ENCODE measurements around the gene DNAJC30.

DNAJC30 gene

DNA sequence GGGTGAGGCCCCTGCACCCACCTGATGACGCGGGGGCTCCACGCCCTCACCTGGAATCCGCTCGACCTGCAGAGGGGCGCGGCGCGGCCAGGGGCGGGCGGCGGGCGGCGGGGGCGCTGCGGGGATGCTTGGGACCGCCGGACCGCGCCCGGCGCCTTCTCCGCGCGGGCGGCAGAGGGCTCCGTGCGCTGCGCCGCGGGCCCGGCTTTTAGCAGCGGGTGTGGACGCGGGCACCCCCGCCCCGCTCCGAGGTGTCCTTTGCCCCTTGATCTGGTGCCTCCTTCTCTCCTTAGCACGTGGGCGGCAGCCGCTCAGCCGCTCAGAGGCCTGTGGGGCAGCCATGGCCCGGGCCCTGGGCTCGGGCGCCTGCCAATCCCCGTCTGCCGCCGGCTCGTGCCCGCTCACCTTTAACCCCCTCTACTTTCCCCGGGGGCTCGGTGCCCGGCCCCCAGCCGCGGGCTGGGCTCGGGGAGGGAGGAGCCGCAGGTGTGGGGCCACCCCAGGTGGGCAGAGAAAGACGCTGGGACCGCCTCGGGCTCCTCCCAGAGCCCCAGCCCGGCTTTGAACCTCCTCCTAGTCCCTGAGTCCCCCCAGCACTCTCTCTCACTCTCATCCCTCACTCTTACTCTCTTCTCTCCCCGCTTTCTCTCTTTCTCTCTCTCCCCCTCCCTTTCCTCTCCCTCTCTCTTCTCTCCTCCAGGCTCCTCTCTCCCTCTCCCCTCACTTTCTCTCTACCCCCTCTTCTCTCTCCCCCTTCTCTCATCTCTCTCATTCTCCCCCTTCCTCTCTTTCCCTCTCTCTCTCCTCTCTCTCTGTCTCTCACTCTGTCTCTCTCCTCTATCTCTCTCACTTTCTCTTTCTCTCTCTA is 35.3 kb downstream of the DNAJC30 start:
- DNase-seq (ENCODE audit: low read depth): no peak

DNA sequence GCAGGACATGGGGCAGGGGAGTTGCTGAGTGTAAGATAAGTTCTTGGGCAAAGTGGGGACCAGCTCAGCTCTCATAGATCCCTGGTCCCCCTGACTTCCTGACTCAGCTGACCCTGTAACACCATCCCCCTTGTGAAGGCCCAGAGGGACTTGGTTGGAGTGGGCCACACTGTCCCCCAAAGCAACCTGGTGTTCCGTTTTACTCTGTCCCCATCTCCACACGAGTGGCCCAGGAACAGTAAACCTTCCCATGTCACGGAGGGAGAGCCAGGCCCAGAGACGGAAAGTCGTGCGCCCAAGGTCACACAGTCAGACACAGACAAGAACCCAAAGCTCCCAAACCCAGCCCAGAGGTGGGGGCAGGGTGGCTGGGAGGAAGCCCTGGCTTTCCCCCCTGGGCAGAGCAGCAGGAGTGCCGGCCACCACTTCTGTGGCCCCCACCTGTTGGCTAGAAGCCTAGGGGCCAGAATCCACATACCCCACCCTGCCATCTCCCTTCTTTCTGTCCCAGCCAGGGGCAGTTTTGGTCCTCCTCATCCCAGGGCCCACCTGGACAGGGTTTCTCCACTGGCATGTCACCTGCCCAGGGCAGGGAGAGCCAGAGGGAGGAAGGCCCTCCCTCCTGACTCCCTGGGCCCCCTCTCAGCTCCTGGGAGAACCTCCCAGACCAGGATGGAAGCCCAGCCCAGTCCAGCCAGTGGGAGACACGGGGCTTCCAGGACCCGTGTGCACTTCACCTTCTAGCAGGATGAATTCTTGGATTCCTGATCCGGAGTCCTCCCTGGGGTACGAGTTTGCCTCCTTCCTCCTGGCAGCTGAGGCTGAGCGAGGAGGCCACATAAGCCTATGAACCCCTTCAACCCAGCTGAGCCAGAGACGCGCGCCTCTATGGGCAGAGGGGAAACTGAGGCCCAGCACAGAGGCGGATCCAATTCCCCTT is 36.2 kb downstream of the DNAJC30 start:
- no peak for DNase-seq (ENCODE audit: low read depth)

DNA sequence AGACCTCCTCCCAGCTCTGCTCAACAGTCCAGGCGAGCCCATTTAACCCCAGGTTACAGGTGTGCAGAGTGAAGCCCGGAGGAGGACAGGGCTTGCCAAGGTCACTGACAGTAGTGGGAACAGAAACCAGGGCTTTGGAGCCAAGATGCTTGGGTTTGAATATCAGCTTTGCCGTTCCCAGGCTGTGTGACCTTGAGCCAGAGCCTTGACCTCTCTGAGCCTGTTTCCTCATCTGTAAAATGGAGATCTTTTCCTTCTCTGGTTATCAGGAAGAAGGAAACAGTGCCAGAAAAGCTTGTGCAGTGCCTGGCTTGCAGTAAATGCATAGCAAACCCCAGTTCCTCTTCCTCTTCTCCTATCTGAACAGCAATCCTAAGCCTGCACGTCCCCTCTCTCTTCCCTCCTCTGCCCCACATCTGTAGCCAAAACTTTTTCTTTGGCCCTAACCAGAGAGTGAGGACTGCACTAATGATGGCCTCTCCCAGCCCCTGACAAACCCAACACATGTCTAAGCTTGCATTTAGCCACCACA is 37.5 kb downstream of the DNAJC30 start:
- DNase-seq (ENCODE audit: low read depth): no peak

DNA sequence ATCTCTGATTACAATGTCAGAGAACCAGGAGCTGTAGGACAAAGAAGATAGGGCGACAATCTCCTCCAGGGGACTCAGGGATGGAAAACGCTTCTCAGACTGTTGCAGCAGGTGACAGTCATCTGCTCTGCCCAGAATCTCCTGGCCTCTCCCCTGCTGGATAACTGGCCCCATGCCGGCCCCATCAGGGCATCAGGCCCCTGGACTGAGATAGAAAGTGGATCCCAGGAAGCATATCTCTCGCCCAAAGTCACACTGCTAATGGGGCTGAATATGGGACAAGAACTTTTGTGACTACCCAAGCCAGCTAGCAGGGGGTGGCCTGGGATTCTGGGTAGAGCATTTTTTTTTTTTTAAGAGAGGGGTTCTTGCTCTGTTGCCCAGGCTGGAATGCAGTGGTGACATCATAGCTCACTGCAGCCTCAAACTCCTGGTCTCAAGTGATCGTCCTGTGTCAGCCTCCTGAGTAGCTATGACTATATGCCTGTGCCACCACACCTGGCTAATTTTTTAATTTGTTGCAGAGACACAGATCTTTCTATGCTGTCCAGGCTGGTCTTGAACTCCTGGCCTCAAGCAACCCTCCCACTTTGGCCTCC is 38.5 kb downstream of the DNAJC30 start:
- DNase-seq (ENCODE audit: low read depth): no peak

DNA sequence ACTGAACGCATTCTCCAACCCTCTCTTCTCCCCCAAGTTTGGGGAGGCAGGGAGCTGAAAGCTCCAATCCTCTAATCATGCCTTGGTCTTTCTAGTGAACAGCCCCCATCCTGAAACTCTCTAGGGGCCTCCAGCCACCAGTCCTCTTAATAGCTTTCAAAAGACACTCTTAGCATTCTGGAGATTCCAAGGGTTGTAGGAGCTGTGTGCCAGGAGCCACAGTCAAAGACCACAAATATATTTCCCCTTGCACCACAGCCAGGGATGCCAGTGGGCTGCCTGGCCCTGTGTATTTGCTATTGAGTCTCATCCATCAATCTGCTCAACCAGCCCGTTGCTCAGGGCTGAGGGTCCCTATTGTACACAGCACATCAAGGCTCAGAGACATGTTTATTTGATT is 40.4 kb downstream of the DNAJC30 start:
- DNase-seq (ENCODE audit: low read depth): no peak

DNA sequence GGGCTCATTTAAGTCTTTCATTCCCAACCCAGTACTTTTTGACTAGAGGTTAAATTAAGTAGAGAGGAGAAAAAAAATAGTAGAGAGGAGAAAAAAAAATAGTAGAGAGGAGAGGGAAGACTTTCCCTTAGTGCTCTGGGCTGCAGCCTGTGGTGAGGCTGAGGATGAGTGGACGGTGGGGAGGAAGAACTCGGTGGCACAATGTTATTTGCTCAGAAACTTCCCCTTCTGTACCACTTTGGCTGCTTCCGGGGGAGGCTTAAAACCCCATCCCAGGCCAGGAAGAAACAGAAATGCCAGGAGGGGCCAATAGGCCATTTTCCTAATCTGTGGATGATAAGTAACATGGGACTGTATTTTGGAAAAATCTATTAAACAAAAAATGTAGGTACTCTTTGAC is 44.3 kb downstream of the DNAJC30 start:
- no peak for DNase-seq (ENCODE audit: low read depth)

DNA sequence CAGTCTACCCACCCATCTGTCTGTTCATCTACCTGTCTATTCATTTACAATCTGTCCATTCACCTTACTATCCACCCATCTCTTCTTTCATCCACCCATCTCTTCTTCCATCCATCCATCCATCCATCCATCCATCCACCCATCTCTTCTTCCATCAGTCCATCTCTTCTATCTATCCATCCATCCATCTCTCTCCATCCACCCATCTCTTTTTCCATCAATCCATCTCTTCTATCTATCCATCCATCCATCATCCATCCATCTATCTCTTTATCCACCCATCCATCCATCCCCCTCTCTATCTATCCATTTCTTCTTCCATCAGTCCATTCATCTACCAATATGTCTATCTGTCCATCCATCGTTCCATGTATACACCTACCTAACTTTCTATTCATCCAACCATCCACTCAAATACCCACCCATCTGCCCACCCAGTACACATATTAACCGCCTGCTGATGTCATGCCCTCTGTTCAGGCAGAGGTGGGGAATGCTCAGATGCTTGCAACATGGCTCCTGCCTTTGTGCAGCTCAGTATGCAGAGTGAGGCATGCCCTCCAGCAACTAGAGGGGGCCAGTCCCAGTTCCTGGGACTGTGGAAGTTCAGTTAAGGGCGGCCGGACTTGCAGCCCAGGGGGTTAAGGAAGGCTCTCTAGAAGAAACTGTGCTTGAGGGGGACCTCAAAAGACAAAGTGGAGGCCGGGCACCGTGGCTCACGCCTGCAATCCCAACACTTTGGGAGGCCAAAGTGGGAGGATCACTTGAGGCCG is 47.6 kb downstream of the DNAJC30 start:
- no peak for DNase-seq (ENCODE audit: low read depth)

DNA sequence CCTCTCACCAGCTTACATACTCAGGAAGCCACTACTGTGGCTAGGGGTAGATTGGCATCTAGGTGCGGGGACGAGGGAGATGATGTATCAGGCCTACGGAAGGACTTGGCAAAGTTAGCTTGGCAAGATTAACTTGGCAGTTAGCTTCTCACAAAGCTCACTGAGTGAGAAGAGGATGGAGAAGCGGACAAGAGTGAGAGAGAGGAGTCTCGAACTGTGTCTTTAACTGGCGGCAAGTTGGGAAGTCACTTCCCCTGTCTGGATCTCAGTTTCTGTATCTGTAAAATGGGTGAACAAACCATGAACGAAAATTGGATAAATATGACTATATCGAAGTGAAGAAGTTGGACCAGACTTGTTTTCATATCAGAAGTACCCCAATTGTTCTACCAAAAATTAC is 49.4 kb downstream of the DNAJC30 start:
- DNase-seq (ENCODE audit: low read depth): no peak

DNA sequence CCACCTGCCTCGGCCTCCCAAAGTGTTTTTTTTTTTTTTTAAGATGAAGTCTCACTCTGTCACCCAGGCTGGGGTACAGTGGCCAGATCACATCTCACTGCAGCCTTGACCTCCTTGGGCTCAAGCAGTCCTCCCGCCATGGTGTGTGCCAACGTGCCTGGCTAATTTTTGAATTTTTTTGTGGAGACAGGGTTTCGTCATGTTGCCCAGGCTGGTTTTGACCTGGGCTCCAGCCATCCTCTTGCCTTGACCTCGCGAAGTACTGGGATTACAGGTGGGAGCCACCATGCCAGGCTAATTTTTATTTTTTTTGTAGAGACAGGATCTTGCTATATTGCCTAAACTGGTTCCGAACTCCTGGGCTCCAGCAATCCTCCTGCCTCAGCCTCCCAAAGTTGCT is 49.9 kb downstream of the DNAJC30 start:
- DNase-seq (ENCODE audit: low read depth): no peak

DNA sequence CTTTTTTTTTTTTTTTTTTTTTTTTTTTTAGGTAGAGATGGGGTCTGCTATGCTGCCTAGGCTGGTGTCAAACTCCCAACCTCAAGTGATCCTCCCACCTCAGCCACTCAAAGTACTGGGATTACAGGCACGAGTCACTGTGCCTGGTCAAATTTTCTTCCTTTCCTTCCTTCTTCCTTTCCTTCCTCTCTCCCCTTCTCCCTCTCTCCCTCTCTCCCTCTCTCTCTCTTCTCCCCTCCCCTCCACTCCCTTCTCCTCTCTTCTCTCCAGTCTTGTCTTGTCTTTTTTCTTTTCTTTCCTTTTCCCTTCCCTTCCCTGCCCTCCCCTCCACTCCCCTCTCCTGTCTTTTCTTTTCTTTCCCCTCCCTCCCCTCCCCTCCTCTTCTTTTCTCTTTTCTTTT is 51.7 kb downstream of the DNAJC30 start:
- DNase-seq (ENCODE audit: low read depth): no peak
